GM13977 (cell line): ENCODE measurements around the gene TUBGCP5.

Experiments used
- DNase-seq: peaks from one replicate; pipeline ENCODE4 v3.0.0; 2012; ENCODE audit warnings: low spot score
- in situ Hi-C: fragments of 300-500 bp; cut with MboI; formaldehyde crosslinking; loops from one replicate; pipeline ENCODE4 v1.12.0; 2022; ENCODE audit warnings: low sequenced_read_pairs, low pct_unique_long_range_greater_than_20kb, mixed read lengths, inconsistent platforms; ENCODE audit not compliant: unreplicated experiment
- TF ChIP-seq, protein P1 (sequence below): IDR thresholded peaks from 2 replicates; pipeline ENCODE4 v1.5.1; 2012; ENCODE audit warnings: mild to moderate bottlenecking, control low read depth; ENCODE audit not compliant: insufficient read depth; ENCODE audit errors: extremely low read depth, missing control alignments

TUBGCP5 gene

DNA sequence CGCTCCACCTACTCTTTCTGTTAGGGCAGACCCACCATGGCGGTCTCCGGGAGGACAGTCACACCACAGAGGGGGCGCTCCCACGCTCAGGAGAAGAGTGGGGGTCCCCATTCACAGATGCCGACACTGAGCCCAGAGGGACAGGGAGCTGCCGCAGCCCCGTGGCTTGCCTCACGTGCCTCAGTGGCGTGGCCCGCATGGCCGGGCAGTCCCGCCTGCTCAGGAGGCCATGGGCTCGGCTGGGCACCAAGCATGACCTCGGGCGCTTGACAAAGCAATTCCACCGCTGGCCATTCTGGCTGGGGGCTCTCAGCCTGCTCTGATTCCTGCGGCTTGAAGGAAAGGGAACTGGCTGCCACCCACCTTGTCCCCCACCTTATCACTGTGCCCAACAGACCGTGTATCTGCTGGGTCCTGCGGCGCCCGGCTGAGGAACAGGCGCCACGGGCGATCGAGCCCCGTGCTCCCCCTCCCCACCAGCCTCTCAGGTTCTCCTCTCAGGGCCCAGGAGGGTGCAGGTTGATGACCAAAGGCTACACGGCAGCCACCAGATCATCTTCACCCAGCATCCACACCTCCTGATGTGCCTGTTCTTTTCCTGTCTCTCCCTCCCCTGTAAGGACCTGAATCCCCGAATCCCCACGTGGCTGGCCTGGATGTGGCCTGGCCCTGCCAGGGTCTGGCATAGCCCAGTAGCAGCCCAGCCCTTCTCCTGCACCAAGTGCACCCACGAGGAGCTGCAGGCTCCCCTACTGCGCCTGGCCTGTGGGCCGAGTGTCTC is 79.9 kb downstream of the TUBGCP5 start:
- in situ Hi-C loops = no loop called here
- TF ChIP-seq, protein P1, sequence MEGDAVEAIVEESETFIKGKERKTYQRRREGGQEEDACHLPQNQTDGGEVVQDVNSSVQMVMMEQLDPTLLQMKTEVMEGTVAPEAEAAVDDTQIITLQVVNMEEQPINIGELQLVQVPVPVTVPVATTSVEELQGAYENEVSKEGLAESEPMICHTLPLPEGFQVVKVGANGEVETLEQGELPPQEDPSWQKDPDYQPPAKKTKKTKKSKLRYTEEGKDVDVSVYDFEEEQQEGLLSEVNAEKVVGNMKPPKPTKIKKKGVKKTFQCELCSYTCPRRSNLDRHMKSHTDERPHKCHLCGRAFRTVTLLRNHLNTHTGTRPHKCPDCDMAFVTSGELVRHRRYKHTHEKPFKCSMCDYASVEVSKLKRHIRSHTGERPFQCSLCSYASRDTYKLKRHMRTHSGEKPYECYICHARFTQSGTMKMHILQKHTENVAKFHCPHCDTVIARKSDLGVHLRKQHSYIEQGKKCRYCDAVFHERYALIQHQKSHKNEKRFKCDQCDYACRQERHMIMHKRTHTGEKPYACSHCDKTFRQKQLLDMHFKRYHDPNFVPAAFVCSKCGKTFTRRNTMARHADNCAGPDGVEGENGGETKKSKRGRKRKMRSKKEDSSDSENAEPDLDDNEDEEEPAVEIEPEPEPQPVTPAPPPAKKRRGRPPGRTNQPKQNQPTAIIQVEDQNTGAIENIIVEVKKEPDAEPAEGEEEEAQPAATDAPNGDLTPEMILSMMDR = no peak
- DNase-seq = no peak

DNA sequence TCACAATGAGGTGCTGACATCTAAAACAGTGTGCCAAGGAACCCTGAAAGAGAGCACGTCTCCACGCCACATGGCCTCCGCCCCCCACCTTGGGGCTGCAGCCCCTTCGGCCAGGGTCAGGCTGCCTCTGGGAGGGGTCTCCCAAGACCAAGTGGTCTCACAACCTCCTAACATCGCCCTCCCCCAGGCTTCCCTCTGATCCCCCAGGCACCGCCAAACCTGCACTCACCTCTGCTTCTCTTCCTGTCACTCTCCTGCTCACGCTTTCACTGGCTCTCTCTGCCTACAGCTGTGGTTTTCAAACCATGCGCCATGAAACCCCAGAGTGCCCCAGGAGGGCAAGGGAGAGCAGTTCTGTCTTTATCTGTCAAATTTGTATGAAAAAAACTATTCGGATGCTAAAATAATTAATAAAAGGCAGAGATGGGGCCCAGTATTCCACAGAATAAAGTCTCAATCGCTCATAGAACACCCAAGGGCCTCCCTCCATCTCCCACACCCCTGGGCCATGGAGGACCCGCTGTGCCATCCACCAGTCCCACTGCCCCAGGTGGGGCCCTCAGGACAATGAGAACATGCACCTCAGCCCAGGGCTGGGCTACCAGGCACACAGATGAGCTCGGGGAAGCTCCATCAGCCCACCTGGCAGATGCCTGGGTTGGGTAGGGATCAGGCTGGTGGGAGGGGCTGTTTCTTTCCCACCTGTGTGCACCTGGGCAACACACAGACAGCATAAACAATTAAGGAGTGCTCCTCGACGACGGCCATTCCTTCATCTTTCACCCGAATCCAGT is 80.7 kb downstream of the TUBGCP5 start:
- TF ChIP-seq, protein P1 = no peak
- DNase-seq = peak; percentile 18
- in situ Hi-C loops = no loop called here

DNA sequence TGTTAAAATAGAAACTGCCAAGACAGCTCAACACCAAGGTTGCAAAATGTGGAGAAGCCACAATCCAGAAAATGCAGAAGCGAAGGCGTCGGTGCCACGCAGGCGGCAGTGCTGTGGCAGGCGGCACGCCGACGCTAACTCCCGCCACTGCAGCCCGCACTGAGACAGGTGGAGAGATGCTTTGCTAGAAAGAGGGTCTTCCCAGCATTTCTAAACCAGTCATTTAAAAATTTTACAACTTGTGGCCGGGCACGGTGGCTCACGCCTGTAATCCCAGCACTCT is 82.5 kb downstream of the TUBGCP5 start:
- no peak for DNase-seq
- in situ Hi-C loops = no loop called here
- TF ChIP-seq, protein P1 = no peak

DNA sequence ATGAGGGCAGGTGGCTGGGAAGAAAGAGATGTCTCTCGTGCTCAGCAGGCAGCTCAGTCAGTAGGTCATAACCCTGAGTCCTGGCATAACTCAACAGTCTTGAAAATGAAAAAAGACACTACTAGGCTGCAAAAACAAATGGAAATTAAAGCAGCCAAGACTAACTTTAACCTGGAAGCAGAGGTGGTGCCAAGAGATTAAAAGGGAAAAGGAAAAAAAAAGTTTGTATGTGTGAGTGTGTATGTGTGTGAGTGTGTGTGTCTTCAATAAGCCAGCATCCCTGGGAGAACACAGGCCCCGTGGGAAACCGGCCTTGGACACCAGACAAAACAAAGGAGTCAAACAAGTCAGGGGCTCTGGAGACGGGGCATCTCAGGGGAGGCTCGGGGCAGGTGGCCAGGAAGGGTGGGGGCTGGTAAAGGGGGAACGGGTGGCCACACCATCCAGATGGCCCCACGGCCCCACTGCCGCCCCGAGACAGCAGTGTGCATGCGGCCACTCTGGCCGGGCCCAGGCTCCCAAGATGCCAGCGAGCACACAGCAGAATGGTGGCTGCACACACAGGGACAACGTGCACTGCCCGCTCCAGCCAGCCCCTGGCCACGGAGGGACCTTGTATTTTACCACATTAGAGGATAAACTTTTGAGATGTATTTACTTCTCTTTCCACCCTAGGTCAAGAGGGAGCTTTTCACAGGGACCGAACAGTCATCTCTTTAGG is 83.0 kb downstream of the TUBGCP5 start:
- TF ChIP-seq, protein P1 = no peak
- no peak for DNase-seq
- in situ Hi-C loops = no loop called here

DNA sequence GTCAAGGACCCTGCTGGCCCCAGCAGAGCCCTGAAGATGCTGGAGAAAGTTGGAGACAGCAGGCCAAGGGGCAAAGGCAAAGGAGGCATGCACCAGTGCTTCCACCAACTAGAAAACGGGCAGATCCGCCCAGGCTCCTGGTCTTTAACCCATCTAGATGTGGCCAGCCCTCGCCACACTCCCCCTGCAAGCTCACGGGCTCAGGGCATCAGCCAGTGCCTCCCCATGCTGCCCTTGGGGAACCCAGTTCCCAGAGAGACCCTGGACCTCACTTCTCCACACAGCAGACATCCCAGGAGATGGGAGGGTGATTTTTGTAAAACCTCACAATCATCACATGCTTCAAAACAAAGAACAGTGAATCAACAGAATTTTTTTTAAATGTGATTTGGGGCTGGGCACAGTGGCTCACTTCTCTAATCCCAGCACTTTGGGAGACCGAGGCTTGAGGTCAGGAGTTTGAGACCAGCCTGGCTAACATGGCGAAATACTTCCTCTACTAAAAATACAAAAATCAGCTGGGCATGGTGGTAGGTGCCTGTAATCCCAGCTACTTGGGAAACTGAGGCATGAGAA is 83.7 kb downstream of the TUBGCP5 start:
- in situ Hi-C loops = no loop called here
- TF ChIP-seq, protein P1 = no peak
- DNase-seq = no peak

DNA sequence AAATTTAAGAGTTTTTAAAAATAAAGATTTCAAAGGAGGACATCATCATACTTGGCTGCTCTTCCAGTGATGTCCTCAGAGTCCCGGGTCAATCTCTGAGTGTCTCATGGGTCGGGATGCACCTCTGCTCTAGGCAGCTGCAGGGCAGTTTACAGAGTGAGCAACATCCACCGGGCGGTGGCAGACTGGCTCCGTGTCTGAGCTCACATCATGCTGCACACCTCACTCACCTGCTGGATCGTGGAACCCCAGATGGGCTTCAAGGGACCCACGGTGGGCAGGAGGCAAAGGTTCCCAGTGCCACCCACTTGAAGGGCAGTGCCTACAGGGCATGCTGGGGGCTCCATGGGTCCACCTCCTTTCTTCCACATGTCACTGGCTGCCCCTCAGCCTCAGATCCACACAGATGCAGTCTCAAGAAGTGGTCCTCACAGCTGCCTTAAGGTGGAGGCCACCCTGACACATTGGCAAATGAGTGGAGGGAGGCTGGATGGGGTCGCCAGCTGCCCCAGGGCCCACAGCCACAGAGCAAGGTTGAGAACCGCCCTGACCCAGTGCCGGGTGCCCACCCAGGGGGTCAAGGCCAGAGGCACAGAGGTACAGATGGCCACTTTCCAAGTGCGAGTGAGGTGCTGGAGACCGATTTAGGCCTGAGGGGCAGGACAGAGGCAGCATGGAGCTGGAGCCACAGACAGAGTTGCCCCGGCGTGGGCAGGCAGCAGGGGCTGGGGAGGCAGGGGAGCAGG is 84.4 kb downstream of the TUBGCP5 start:
- in situ Hi-C loops = no loop called here
- TF ChIP-seq, protein P1 = no peak
- no peak for DNase-seq
